A549 (cell line): ENCODE results near the gene LRRC40.

Source experiments
- FOSB ChIP-seq: fragments of 250-450 bp; sonication (Bioruptor Pico); IDR thresholded peaks from 2 replicates; pipeline ENCODE4 v1.5.0; 2020; ENCODE audit warnings: mild to moderate bottlenecking, moderate library complexity
- HOXA7 ChIP-seq: fragments of 250-450 bp; sonication (Bioruptor Pico); IDR thresholded peaks from 2 replicates; pipeline ENCODE4 v1.5.0; 2020; ENCODE audit warnings: mild to moderate bottlenecking, moderate library complexity
- MAFK ChIP-seq: fragments of 450-650 bp; IDR thresholded peaks from 2 replicates; pipeline ENCODE4 v1.6.1; 2014; ENCODE audit not compliant: partially characterized antibody
- NPAS2 ChIP-seq: fragments of 250-450 bp; sonication (Bioruptor Pico); IDR thresholded peaks from 2 replicates; pipeline ENCODE4 v1.8.0; 2022; ENCODE audit warnings: mild to moderate bottlenecking, moderate library complexity, borderline replicate concordance
- POLR2A ChIP-seq: IDR thresholded peaks from 2 replicates; pipeline ENCODE4 v1.6.1; 2012; ENCODE audit warnings: mild to moderate bottlenecking, low read length
- TF ChIP-seq, protein P1 (sequence below): fragments of >200 bp; sonication (Bioruptor Twin); formaldehyde crosslinking; IDR thresholded peaks from 3 replicates; pipeline ENCODE4 v1.5.1; 2016

DNA sequence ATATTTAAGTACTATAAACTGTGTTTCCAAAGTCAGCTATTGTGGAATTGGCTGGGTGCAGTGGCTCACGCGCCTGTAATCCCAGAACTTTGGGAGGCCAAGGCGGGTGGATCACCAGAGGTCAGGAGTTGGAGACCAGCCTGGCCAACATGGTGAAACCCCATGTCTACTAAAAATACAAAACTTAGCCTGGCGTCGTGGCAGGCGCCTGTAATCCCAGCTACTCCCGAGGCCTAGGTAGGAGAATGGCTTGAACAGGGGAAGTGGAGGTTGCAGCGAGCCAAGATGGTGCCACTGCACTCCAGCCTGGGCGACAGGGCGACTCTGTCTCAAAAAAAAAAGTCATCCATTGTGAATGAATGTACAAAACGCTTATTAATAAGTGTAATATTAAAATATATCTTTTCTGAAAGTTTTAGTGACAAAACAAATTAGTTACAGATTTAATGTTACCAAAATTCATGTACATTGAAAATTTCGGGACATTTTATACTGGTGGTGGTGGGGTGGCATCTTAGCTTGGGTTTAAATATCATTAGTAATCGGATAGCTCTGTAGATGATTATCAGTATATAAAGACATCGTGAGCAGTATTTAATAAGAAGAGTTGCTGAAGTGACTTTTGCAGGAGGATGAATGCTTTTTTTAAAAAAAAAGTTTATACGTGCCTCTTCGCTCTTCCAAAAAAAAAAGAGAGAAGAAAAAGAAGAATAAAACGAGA is 15.3 kb upstream of the LRRC40 start:
- TF ChIP-seq MAFK (no peak), HOXA7 (CRISPR knock-in tag) (no peak), FOSB (CRISPR knock-in tag) (no peak), POLR2A (no peak), NPAS2 (CRISPR knock-in tag) (no peak)
- TF ChIP-seq, protein P1, sequence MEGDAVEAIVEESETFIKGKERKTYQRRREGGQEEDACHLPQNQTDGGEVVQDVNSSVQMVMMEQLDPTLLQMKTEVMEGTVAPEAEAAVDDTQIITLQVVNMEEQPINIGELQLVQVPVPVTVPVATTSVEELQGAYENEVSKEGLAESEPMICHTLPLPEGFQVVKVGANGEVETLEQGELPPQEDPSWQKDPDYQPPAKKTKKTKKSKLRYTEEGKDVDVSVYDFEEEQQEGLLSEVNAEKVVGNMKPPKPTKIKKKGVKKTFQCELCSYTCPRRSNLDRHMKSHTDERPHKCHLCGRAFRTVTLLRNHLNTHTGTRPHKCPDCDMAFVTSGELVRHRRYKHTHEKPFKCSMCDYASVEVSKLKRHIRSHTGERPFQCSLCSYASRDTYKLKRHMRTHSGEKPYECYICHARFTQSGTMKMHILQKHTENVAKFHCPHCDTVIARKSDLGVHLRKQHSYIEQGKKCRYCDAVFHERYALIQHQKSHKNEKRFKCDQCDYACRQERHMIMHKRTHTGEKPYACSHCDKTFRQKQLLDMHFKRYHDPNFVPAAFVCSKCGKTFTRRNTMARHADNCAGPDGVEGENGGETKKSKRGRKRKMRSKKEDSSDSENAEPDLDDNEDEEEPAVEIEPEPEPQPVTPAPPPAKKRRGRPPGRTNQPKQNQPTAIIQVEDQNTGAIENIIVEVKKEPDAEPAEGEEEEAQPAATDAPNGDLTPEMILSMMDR: no peak
